ENCODE measurements around the gene RALGAPA1. TPM values are rescaled to one million over a fixed set of nuclear protein-coding genes. Genes with fewer than 3 reads are reported as not detected.
"Not testable (repeated sequence)": the region's sequence is repeated elsewhere in the genome, so short reads cannot be mapped to it uniquely, and the experiment has no call there.

The RALGAPA1 gene
- total RNA-seq, 6 experiments from 2014 or later, result 12.1 to 16.1 (median 13.2) TPM

DNA sequence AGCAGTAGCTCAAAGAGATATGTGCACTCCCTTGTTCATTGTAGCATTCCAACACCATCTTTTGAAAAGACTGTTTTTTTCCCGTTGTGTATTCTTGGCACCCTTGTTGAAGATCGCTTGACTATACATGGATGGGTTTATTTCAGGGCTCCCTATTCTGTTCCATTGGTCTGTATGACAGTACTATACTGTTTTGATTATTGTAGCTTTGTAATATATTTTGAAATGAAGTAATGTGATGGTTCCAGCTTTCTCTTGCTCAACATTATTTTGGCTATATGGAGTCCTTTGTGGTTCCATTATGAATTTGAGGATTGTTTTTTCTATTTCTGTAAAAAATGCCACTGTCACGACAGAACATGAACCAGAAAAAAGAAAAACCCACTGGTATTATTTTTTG, 42.7 kb upstream of the RALGAPA1 start:
- no peak for DNase-seq
- Mint-ChIP-seq H3K9me3 (peaks cover 8% of the 10 kb centered on the region; the same call in 1 of the 2 replicates), H3K36me3 (ENCODE audit: low read depth) (peaks cover 22% of the 10 kb centered on the region), H3K27ac (no peak overlapping the region), H3K4me3 (no peak overlapping the region), H3K4me1 (ENCODE audit: low read depth) (peaks cover 7% of the 10 kb centered on the region; the same call in 1 of the 2 replicates), H3K27me3 (ENCODE audit: insufficient read depth) (no peaks in the 10 kb centered on the region; the same call in 1 of the 2 replicates)
- TF ChIP-seq, protein P1, sequence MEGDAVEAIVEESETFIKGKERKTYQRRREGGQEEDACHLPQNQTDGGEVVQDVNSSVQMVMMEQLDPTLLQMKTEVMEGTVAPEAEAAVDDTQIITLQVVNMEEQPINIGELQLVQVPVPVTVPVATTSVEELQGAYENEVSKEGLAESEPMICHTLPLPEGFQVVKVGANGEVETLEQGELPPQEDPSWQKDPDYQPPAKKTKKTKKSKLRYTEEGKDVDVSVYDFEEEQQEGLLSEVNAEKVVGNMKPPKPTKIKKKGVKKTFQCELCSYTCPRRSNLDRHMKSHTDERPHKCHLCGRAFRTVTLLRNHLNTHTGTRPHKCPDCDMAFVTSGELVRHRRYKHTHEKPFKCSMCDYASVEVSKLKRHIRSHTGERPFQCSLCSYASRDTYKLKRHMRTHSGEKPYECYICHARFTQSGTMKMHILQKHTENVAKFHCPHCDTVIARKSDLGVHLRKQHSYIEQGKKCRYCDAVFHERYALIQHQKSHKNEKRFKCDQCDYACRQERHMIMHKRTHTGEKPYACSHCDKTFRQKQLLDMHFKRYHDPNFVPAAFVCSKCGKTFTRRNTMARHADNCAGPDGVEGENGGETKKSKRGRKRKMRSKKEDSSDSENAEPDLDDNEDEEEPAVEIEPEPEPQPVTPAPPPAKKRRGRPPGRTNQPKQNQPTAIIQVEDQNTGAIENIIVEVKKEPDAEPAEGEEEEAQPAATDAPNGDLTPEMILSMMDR (IDR thresholded peaks at IDR 0.05), result no peak

DNA sequence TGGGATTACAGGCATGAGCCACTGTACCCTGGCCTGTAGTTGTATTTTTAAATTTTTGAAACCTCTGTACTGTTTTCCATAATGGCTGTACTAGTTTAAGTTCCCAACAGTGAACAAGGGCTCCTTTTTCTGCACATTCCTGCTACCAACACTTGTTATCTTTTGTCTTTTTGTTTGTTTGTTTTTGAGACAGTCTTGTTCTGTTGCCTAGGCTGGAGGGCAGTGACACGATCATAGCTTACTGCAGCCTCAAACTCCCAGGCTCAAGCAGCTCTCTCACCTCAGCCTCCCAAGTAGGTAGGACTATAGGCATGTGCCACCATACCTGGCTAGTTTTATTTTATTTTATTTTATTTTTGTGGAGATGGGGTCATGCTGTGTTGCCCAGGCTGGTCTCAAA, 40.0 kb upstream of the RALGAPA1 start:
- DNase-seq, result no peak
- Mint-ChIP-seq H3K4me3 (no peak overlapping the region), H3K36me3 (ENCODE audit: low read depth) (peaks cover 32% of the 10 kb centered on the region), H3K9me3 (peaks cover 8% of the 10 kb centered on the region; the same call in 1 of the 2 replicates), H3K27ac (no peak overlapping the region), H3K27me3 (ENCODE audit: insufficient read depth) (no peaks in the 10 kb centered on the region; the same call in 1 of the 2 replicates), H3K4me1 (ENCODE audit: low read depth) (no peaks in the 10 kb centered on the region)
- TF ChIP-seq, protein P1 (IDR thresholded peaks at IDR 0.05), result no peak

DNA sequence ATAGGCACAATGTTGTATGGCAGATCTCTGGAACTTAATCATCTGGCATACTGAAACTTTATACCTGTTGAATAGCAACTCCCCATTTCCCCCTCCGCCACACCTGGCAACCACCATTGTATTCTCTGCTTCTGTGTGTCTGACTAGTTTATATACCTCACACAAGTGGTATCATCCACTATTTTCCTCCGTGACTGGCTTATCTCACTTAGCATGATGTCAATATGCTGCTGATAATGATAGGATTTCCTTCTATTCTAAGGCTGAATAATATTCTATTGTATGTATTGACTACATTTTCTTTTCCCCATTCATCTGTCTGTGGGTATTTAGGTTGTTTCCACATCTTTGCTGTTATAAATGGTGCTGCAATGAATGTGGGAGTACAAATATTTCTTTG, 38.5 kb upstream of the RALGAPA1 start:
- Mint-ChIP-seq H3K27ac (no peak overlapping the region), H3K4me1 (ENCODE audit: low read depth) (no peaks in the 10 kb centered on the region), H3K9me3 (peaks cover 16% of the 10 kb centered on the region), H3K27me3 (ENCODE audit: insufficient read depth) (no peaks in the 10 kb centered on the region; the same call in 1 of the 2 replicates), H3K36me3 (ENCODE audit: low read depth) (peaks cover 47% of the 10 kb centered on the region), H3K4me3 (no peak overlapping the region)
- no peak for DNase-seq
- TF ChIP-seq, protein P1 (IDR thresholded peaks at IDR 0.05), result no peak

DNA sequence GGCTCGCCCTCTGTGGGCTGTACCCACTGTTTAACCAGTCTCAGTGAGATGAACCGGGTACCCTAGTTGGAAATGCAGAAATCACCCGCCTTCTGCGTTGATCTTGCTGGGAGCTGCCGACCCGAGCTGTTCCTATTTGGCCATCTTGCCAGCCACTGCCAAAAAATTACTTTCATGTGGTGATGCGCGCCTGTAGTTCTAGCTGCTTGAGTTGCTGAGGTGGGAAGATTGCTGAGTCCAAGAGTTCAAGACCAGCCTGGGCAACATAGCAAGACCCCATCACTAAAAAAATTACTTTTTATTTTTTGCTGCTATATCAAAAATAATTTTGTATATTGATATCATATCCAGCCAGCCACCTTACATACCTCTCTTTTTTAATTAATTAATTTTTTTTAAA, 35.4 kb upstream of the RALGAPA1 start:
- Mint-ChIP-seq H3K4me1 (ENCODE audit: low read depth) (no peaks in the 10 kb centered on the region), H3K27ac (no peak overlapping the region), H3K4me3 (no peak overlapping the region), H3K9me3 (peaks cover 37% of the 10 kb centered on the region), H3K36me3 (ENCODE audit: low read depth) (peaks cover 56% of the 10 kb centered on the region), H3K27me3 (ENCODE audit: insufficient read depth) (no peaks in the 10 kb centered on the region; the same call in 1 of the 2 replicates)
- TF ChIP-seq, protein P1 (IDR thresholded peaks at IDR 0.05), result no peak
- DNase-seq, result no peak

DNA sequence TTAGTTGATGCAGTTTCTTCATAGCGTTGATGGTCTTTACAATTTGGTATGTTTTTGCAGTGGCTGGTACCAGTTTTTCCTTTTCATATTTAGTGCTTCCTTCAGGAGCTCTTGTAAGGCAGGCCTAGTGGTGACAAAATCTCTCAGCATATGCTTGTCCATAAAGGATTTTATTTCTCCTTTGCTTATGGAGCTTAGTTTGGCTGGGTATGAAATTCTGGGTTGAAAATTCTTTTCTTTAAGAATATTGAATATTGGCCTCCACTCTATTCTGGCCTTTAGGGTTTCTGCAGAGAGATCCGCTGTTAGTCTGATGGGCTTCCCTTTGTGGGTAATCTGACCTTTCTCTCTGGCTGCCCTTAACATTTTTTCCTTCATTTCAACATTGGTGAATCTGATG, 33.1 kb upstream of the RALGAPA1 start:
- not testable (repeated sequence) for H3K27ac Mint-ChIP-seq; H3K27me3 Mint-ChIP-seq (ENCODE audit: insufficient read depth); DNase-seq; H3K4me1 Mint-ChIP-seq (ENCODE audit: low read depth); H3K4me3 Mint-ChIP-seq
- peaks cover 39% of the 10 kb centered on the region for H3K9me3 Mint-ChIP-seq
- H3K36me3 Mint-ChIP-seq (ENCODE audit: low read depth), result peaks cover 75% of the 10 kb centered on the region

DNA sequence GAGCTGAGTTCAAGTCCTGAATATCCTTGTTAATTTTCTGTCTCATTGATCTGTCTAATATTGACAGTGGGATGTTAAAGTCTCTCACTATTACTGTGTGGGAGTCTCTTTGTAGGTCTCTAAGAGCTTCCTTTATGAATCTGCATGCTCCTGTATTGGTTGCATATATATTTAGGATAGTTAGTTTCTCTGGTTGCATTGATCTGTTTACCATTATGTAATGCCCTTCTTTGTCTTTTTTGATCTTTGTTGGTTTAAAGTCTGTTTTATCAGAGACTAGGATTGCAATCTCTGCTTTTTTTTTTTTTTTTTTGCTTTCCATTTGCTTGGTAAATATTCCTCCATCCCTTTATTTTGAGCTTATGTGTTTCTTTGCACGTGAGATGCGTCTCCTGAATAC, 32.6 kb upstream of the RALGAPA1 start:
- not testable (repeated sequence) for H3K4me3 Mint-ChIP-seq; H3K4me1 Mint-ChIP-seq (ENCODE audit: low read depth); H3K27ac Mint-ChIP-seq; DNase-seq; H3K27me3 Mint-ChIP-seq (ENCODE audit: insufficient read depth)
- Mint-ChIP-seq H3K36me3 (ENCODE audit: low read depth) (peaks cover 81% of the 10 kb centered on the region), H3K9me3 (peaks cover 39% of the 10 kb centered on the region)

Measured in HFFc6 (cell line).